K562 (cell line): ENCODE data around the gene EHMT2. TPM values are rescaled to one million over a fixed set of nuclear protein-coding genes. Genes with fewer than 3 reads are reported as not detected.

ENCODE experiments used
- ATAC-seq: fragments of 200-7000 bp; cut with Tn5 transposase; 3 replicates; pipeline ENCODE4 v1.9.1; 2020; ENCODE audit warnings: moderate library complexity
- BruUV-seq: library from RNA; stranded (reverse); fragments of 400-500 nt; replicated peaks from 2 replicates; lab custom pipeline; 2021; lab: Mats Ljungman, UMichigan
- CTCF ChIA-PET: fragments of 300-600 bp; formaldehyde crosslinking; extraction: SDS; loops from one replicate; lab custom pipeline; 2021; ENCODE audit warnings: low intra/inter-chr PET ratio; lab: Yijun Ruan, JAX
- POLR2A ChIA-PET: fragments of 300-600, 350-650 bp; sonication (Branson Sonifier 250); formaldehyde crosslinking; extraction: SDS; loops from one replicate; lab custom pipeline; 2021; ENCODE audit warnings: antibody characterized with exemption, inconsistent platforms; lab: Yijun Ruan, JAX
- DNase-seq, 4 experiments: peaks; one replicate each; pipeline versions ENCODE4 v3.0.0 to v3.0.0-alpha.2; 2011 to 2018; ENCODE audit warnings: low spot score in 3 of 4, mixed read lengths in 3 of 4; ENCODE audit errors: extremely low read depth in 1 of 4
- FAIRE-seq: peaks from 2 replicates; lab custom pipeline; 2011; peaks lifted over from hg19 to GRCh38; lab: Jason Lieb, UNC
- H2AFZ ChIP-seq: 2 replicates; pipeline ENCODE4 v1.6.0; 2011; ENCODE audit warnings: low read depth, low read length, control low read depth, inconsistent platforms
- H3K27ac ChIP-seq: fragments of 200-600 bp; 3 replicates; pipeline ENCODE4 v1.8.0; 2011; ENCODE audit warnings: low read depth, mild to moderate bottlenecking, control low read depth, inconsistent platforms, low read length, moderate library complexity, mixed read lengths; ENCODE audit errors: extremely low read depth
- H3K27me3 ChIP-seq, 2 experiments: fragments of 300-600 bp in 1 of 2; 2 replicates in 1 of 2; 3 replicates in 1 of 2; pipeline versions ENCODE4 v1.6.0 to v1.8.0; 2011; ENCODE audit warnings: inconsistent platforms in 2 of 2, low read length in 2 of 2, mild to moderate bottlenecking in 1 of 2, mixed read lengths in 1 of 2, moderate library complexity in 1 of 2; ENCODE audit not compliant: control insufficient read depth in 2 of 2, insufficient read depth in 2 of 2
- H3K36me3 ChIP-seq: fragments of 300-600 bp; 3 replicates; pipeline ENCODE4 v1.8.0; 2011; ENCODE audit warnings: mild to moderate bottlenecking, low read length, inconsistent platforms; ENCODE audit not compliant: control insufficient read depth, insufficient read depth
- H3K4me1 ChIP-seq, 2 experiments: fragments of 200-600 bp in 1 of 2; replicated peaks in 1 of 2; 2 replicates in 1 of 2; 3 replicates in 1 of 2; pipeline versions ENCODE4 v1.5.1 to v1.8.0; 2011; ENCODE audit warnings: inconsistent platforms in 2 of 2, low read length in 2 of 2, mild to moderate bottlenecking in 1 of 2, mixed read lengths in 1 of 2, moderate library complexity in 1 of 2; ENCODE audit not compliant: control insufficient read depth in 2 of 2, insufficient read depth in 2 of 2
- H3K4me2 ChIP-seq: 2 replicates; pipeline ENCODE4 v1.6.1; 2011; ENCODE audit warnings: low read length, control low read depth, inconsistent platforms, mixed read lengths; ENCODE audit not compliant: insufficient read depth
- H3K4me3 ChIP-seq: fragments of 200-600 bp; sonication (generic), shearing (Covaris generic); 2 replicates; pipeline ENCODE4 v1.5.1; 2016; ENCODE audit warnings: control low read depth, inconsistent platforms
- H3K79me2 ChIP-seq: fragments of 200-600 bp; 3 replicates; pipeline ENCODE4 v1.8.0; 2011; ENCODE audit warnings: low read length, inconsistent platforms; ENCODE audit not compliant: control insufficient read depth, insufficient read depth
- H3K9ac ChIP-seq, 2 experiments: 2 replicates each; pipeline versions ENCODE4 v1.6.0 to v1.6.1; 2011; ENCODE audit warnings: low read depth in 2 of 2, low read length in 2 of 2, control low read depth in 1 of 2, inconsistent platforms in 1 of 2, mild to moderate bottlenecking in 1 of 2, mixed read lengths in 1 of 2; ENCODE audit not compliant: insufficient read depth in 1 of 2
- H3K9me1 ChIP-seq: one replicate; pipeline ENCODE4 v1.6.0; 2011; ENCODE audit warnings: inconsistent platforms, mild to moderate bottlenecking, low read length, moderate library complexity; ENCODE audit not compliant: control insufficient read depth, insufficient read depth
- H3K9me3 ChIP-seq: replicated peaks from 2 replicates; pipeline ENCODE4 v1.5.1; 2011; ENCODE audit warnings: low read depth, low read length, inconsistent platforms; ENCODE audit not compliant: control insufficient read depth, insufficient read depth
- H4K20me1 ChIP-seq: replicated peaks from 2 replicates; pipeline ENCODE4 v1.6.1; 2011; ENCODE audit warnings: low read length, inconsistent platforms, mixed read lengths; ENCODE audit not compliant: control insufficient read depth, insufficient read depth
- ADNP ChIP-seq: fragments of 200-800 bp; sonication (Bioruptor generic); IDR thresholded peaks from 2 replicates; pipeline ENCODE4 v1.6.1; 2016; ENCODE audit warnings: missing genetic modification characterization, missing compliant biosample characterization
- ARID1B ChIP-seq: fragments of 450-650 bp; IDR thresholded peaks from 2 replicates; pipeline ENCODE4 v1.6.1; 2016; ENCODE audit warnings: antibody characterized with exemption, mild to moderate bottlenecking, inconsistent platforms
- MTA2 ChIP-seq: fragments of 450-650 bp; IDR thresholded peaks from 2 replicates; pipeline ENCODE4 v1.6.1; 2016; ENCODE audit warnings: low read depth
- NBN ChIP-seq: fragments of 450-650 bp; IDR thresholded peaks from 2 replicates; pipeline ENCODE4 v1.6.1; 2016; ENCODE audit warnings: low read depth, mild to moderate bottlenecking
- POU5F1 ChIP-seq: fragments of 150-350 bp; IDR thresholded peaks from 2 replicates; pipeline ENCODE4 v1.6.1; 2014; ENCODE audit warnings: borderline replicate concordance, low read length, low read depth, mild to moderate bottlenecking; ENCODE audit not compliant: partially characterized antibody
- PTTG1 ChIP-seq: fragments of 450-650 bp; IDR thresholded peaks from 2 replicates; pipeline ENCODE4 v1.6.1; 2016; ENCODE audit warnings: low read depth, mild to moderate bottlenecking, missing genetic modification characterization, missing compliant biosample characterization
- SIN3B ChIP-seq: fragments of 450-650 bp; IDR thresholded peaks from 2 replicates; pipeline ENCODE4 v1.6.1; 2017; ENCODE audit warnings: low read depth, mild to moderate bottlenecking, moderate library complexity
- SMARCB1 ChIP-seq: IDR thresholded peaks from 2 replicates; pipeline ENCODE4 v1.6.1; 2011; ENCODE audit warnings: improper control_type of control experiment, low read depth; ENCODE audit not compliant: insufficient read length
- SNRNP70 ChIP-seq: fragments of 200-400 bp; formaldehyde crosslinking; optimal IDR thresholded peaks from 2 replicates; pipeline ENCODE3; 2017; ENCODE audit warnings: low read depth, low read length
- ZBED1 ChIP-seq: IDR thresholded peaks from 2 replicates; pipeline ENCODE4 v1.6.1; 2014
- ZBTB1 ChIP-seq: sonication (generic); formaldehyde crosslinking; IDR thresholded peaks from 2 replicates; pipeline ENCODE4 v1.8.1; 2023; ENCODE audit warnings: missing genetic modification reagents, low read depth, mild to moderate bottlenecking, borderline replicate concordance
- ZKSCAN1 ChIP-seq: fragments of 150-350 bp; IDR thresholded peaks from 2 replicates; pipeline ENCODE4 v1.6.1; 2016; ENCODE audit warnings: low read depth, low read length
- ZNF175 ChIP-seq: fragments of 200-800 bp; sonication (Bioruptor generic); IDR thresholded peaks from 2 replicates; pipeline ENCODE4 v1.6.1; 2016; ENCODE audit warnings: low read depth, mild to moderate bottlenecking, missing genetic modification characterization, missing compliant biosample characterization
- ZNF695 ChIP-seq: fragments of 450-650 bp; formaldehyde crosslinking; IDR thresholded peaks from 2 replicates; pipeline ENCODE4 v1.4.0; 2020; ENCODE audit warnings: mild to moderate bottlenecking, moderate library complexity
- WGBS: fragments of 100-300 bp; shearing (Covaris generic); methylation state at CpG from one replicate; pipeline ENCODE4 v1.1.6; 2016; ENCODE audit warnings: low coverage, mixed read lengths; ENCODE audit not compliant: insufficient coverage; ENCODE audit errors: missing lambda C conversion rate; 5-methylcytosine and 5-hydroxymethylcytosine counted together
- in situ Hi-C: fragments of 300-500 bp; cut with MboI; formaldehyde crosslinking; loops from 4 replicates; pipeline ENCODE4 v1.15.0; 2018; ENCODE audit warnings: inconsistent platforms, mixed read lengths
- intact Hi-C: fragments of 100-400 bp; cut with micrococcal nuclease; formaldehyde crosslinking; loops from 2 replicates; pipeline ENCODE4 v1.14.2; 2022
- polyA plus RNA-seq, 8 experiments: library from polyadenylated mRNA; depleted of rRNA in 4 of 8; stranded (reverse) in 5 of 8; unstranded in 3 of 8; fragments of >200 nt; fragmentation: Nextera tagmentation in 2 of 8; fragmentation: Illumina TruSeq in 1 of 8; extraction: Ambion mirVana in 2 of 8; extraction: Trizol in 1 of 8; gene quantifications; 2 replicates each; pipeline versions ENCODE4 v1.2.1 to v1.2.3, GENCODE V29; 2011 to 2014; ENCODE audit warnings: inconsistent platforms in 1 of 8, missing spikeins in 1 of 8
- total RNA-seq, 7 experiments: library from RNA; depleted of rRNA in 6 of 7; stranded (reverse); fragments of >200 nt in 6 of 7; fragmentation: Illumina TruSeq in 2 of 7; extraction: Trizol in 2 of 7; gene quantifications; 2 replicates each; pipeline versions ENCODE4 v1.2.1 to v1.2.3, GENCODE V29; 2011 to 2021; ENCODE audit warnings: low replicate concordance in 1 of 7
- TF ChIP-seq, protein P1 (sequence below): fragments of 450-650 bp; formaldehyde crosslinking; IDR thresholded peaks from 2 replicates; pipeline ENCODE4 v1.4.0; 2020; ENCODE audit warnings: mild to moderate bottlenecking, moderate library complexity
- TF ChIP-seq, protein P2 (sequence below): fragments of 450-650 bp; formaldehyde crosslinking; IDR thresholded peaks from 2 replicates; pipeline ENCODE4 v1.4.0; 2020; ENCODE audit warnings: mild to moderate bottlenecking, moderate library complexity
- TF ChIP-seq, protein P3 (sequence below): sonication (generic); formaldehyde crosslinking; IDR thresholded peaks from 2 replicates; pipeline ENCODE4 v1.5.0; 2020; ENCODE audit warnings: missing genetic modification reagents

EHMT2 gene
- total and polyA plus RNA-seq, 9 of the 15 experiments (the other 6 are each of a cell fraction or from before 2014, with no cell fraction given), result 2.1 to 63.8 (median 38.5) TPM

DNA sequence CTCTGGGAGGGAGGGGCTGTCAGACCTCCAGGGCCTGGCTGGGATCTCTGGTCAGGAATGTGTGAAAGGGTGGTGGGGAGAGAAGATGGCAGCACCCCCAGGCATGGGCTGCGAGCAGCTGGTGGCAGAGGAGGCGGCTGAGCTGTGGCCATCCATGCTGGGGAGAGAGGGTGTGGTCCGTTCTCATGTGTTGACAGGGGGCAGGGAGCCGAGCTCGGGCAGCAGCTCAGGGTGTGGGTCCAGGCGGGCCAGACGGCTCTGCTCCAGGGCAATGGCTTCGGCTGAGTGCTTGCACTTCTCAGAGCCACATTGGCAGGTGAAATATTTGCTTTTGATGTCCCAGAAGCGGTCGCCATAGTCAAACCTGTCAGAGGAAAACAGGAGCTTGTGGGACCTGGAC is 17.6 kb downstream of the EHMT2 start:
- peak overlapping the region in 1 of 2 experiments; percentile 49; a peak in 1 of 4 replicates for H3K9ac ChIP-seq
- CTCF ChIA-PET, result no interaction called here
- H3K79me2 ChIP-seq, result no peaks in the 10 kb centered on the region
- H3K4me2 ChIP-seq, result no peak overlapping the region
- H3K9me1 ChIP-seq, result no peaks in the 10 kb centered on the region
- TSS peak; percentile 94 for BruUV-seq
- peaks cover 52% of the 10 kb centered on the region; the same call in 2 of the 3 replicates for H3K36me3 ChIP-seq
- H3K4me3 ChIP-seq, result no peak overlapping the region
- H4K20me1 ChIP-seq, result no peaks in the 10 kb centered on the region
- H2AFZ ChIP-seq, result no peak overlapping the region
- POLR2A ChIA-PET, result interaction anchor here (1.6 to 1.7 kb wide), 2 partner anchors 15 to 44 kb away, joined by 4 to 5 read pairs; no protein-coding TSS in a partner anchor
- H3K27ac ChIP-seq, result no peak overlapping the region
- 85% methylated on average over 10 of the region's 10 CpGs for WGBS
- H3K27me3 ChIP-seq, result no peaks in the 10 kb centered on the region
- FAIRE-seq, result no peak
- in situ Hi-C loops (no loop called here), intact Hi-C loops (no loop called here)
- no peak for ATAC-seq
- H3K4me1 ChIP-seq, result peaks cover 0 to 34% of the 10 kb centered on the region in 2 experiments; a peak in 3 of 5 replicates
- DNase-seq, result no peak
- no peaks in the 10 kb centered on the region for H3K9me3 ChIP-seq
- TF ChIP-seq, protein P1, sequence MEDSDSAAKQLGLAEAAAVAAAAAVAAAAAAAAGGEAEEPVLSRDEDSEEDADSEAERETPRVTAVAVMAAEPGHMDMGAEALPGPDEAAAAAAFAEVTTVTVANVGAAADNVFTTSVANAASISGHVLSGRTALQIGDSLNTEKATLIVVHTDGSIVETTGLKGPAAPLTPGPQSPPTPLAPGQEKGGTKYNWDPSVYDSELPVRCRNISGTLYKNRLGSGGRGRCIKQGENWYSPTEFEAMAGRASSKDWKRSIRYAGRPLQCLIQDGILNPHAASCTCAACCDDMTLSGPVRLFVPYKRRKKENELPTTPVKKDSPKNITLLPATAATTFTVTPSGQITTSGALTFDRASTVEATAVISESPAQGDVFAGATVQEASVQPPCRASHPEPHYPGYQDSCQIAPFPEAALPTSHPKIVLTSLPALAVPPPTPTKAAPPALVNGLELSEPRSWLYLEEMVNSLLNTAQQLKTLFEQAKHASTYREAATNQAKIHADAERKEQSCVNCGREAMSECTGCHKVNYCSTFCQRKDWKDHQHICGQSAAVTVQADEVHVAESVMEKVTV, result no peak
- TF ChIP-seq SNRNP70 (no peak), ZBED1 (no peak), ZNF695 (CRISPR knock-in tag) (no peak), PTTG1 (tag) (no peak), MTA2 (no peak), POU5F1 (no peak), ADNP (tag) (no peak), ZNF175 (no peak), NBN (no peak), SMARCB1 (no peak), ZKSCAN1 (no peak), ARID1B (no peak), SIN3B (no peak), ZBTB1 (CRISPR knock-in tag) (no peak)
- TF ChIP-seq, protein P2, sequence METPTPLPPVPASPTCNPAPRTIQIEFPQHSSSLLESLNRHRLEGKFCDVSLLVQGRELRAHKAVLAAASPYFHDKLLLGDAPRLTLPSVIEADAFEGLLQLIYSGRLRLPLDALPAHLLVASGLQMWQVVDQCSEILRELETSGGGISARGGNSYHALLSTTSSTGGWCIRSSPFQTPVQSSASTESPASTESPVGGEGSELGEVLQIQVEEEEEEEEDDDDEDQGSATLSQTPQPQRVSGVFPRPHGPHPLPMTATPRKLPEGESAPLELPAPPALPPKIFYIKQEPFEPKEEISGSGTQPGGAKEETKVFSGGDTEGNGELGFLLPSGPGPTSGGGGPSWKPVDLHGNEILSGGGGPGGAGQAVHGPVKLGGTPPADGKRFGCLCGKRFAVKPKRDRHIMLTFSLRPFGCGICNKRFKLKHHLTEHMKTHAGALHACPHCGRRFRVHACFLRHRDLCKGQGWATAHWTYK (CRISPR knock-in tag), result no peak
- TF ChIP-seq, protein P3, sequence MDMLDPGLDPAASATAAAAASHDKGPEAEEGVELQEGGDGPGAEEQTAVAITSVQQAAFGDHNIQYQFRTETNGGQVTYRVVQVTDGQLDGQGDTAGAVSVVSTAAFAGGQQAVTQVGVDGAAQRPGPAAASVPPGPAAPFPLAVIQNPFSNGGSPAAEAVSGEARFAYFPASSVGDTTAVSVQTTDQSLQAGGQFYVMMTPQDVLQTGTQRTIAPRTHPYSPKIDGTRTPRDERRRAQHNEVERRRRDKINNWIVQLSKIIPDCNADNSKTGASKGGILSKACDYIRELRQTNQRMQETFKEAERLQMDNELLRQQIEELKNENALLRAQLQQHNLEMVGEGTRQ (CRISPR knock-in tag), result no peak
- TF ChIP-seq, all 486 proteins: peak for 0
